B cell (primary cell): ENCODE measurements around the gene RDH11. TPM values are rescaled to one million over a fixed set of nuclear protein-coding genes. Genes with fewer than 3 reads are reported as not detected.

Source experiments
- ATAC-seq: fragments of 200-7000 bp; cut with Tn5 transposase; one replicate; pipeline ENCODE4 v1.10.0; 2021; ENCODE audit warnings: low read depth, mild to moderate bottlenecking, moderate number of reproducible peaks, moderate library complexity
- CTCF ChIA-PET: fragments of 350-600 bp; sonication (Branson Sonifier 250); formaldehyde crosslinking; loops from one replicate; lab custom pipeline; 2021; ENCODE audit warnings: antibody characterized with exemption, inconsistent platforms; lab: Charles Lee
- POLR2A ChIA-PET: fragments of 350-600 bp; sonication (Branson Sonifier 250); formaldehyde crosslinking; loops from one replicate; lab custom pipeline; 2021; ENCODE audit warnings: antibody characterized with exemption; lab: Charles Lee
- DNase-seq: peaks from one replicate; pipeline ENCODE4 v3.0.0; 2013
- H2AFZ ChIP-seq: 2 replicates; pipeline ENCODE4 v1.6.1; 2012; ENCODE audit warnings: mild to moderate bottlenecking, low read depth, low read length; ENCODE audit not compliant: insufficient read depth, poor library complexity, severe bottlenecking
- H3K27ac ChIP-seq, 2 donors: 1 replicate in 1 of 2; 2 replicates in 1 of 2; pipeline ENCODE4 v1.5.1; 2012 to 2013; ENCODE audit warnings: low read length in 2 of 2, mild to moderate bottlenecking in 2 of 2, moderate library complexity in 1 of 2
- H3K27me3 ChIP-seq, 4 experiments: fragments of 200-600 bp in 1 of 4; sonication (generic) in 1 of 4; replicated peaks in 1 of 4; 1 replicate in 2 of 4; 2 replicates in 2 of 4; pipeline versions ENCODE4 v1.6.1 to v1.7.0; 2013 to 2016; ENCODE audit warnings: low read length in 3 of 4, mild to moderate bottlenecking in 2 of 4, mixed read lengths in 1 of 4, moderate library complexity in 1 of 4; ENCODE audit not compliant: insufficient read depth in 4 of 4, control insufficient read depth in 3 of 4; ENCODE audit errors: control extremely low read depth in 1 of 4
- H3K36me3 ChIP-seq, 2 experiments: replicated peaks in 1 of 2; 1 replicate in 1 of 2; 2 replicates in 1 of 2; pipeline versions ENCODE4 v1.6.1 to v1.7.1; 2013; ENCODE audit warnings: low read length in 1 of 2; ENCODE audit not compliant: insufficient read depth in 2 of 2, control insufficient read depth in 1 of 2; ENCODE audit errors: control extremely low read depth in 1 of 2, extremely low read depth in 1 of 2
- H3K4me1 ChIP-seq, 2 donors: fragments of 200-600 bp in 1 of 2; sonication (generic) in 1 of 2; 1 replicate in 1 of 2; 2 replicates in 1 of 2; pipeline versions ENCODE4 v1.5.1 to v1.6.1; 2013 to 2017; ENCODE audit warnings: low read length in 2 of 2; ENCODE audit not compliant: control insufficient read depth in 2 of 2, insufficient read depth in 2 of 2
- H3K4me2 ChIP-seq: replicated peaks from 2 replicates; pipeline ENCODE3; 2012; ENCODE audit warnings: mild to moderate bottlenecking, low read depth, low read length; ENCODE audit not compliant: poor library complexity, severe bottlenecking
- H3K4me3 ChIP-seq, 5 experiments: fragments of 200-600 bp in 1 of 5; sonication (generic) in 1 of 5; 1 replicate in 3 of 5; 2 replicates in 2 of 5; pipeline versions ENCODE4 v1.5.1 to v1.7.0; 2011 to 2016; ENCODE audit warnings: low read length in 4 of 5, mild to moderate bottlenecking in 4 of 5, low read depth in 2 of 5, control low read depth in 1 of 5, moderate library complexity in 1 of 5; ENCODE audit not compliant: insufficient read depth in 1 of 5; ENCODE audit errors: control extremely low read depth in 1 of 5, extremely low read depth in 1 of 5
- H3K79me2 ChIP-seq: fragments of 200-600 bp; sonication (generic); one replicate; pipeline ENCODE4 v1.6.0; 2016; ENCODE audit warnings: low read length; ENCODE audit not compliant: control insufficient read depth, insufficient read depth
- H3K9ac ChIP-seq: fragments of 200-600 bp; sonication (generic); 2 replicates; pipeline ENCODE4 v1.6.1; 2017; ENCODE audit warnings: mild to moderate bottlenecking, low read length, moderate library complexity
- H3K9me3 ChIP-seq, 3 donors: one replicate each; pipeline versions ENCODE4 v1.6.1 to v1.7.1; 2013; ENCODE audit warnings: low read length in 2 of 3; ENCODE audit not compliant: control insufficient read depth in 2 of 3, insufficient read depth in 1 of 3; ENCODE audit errors: control extremely low read depth in 1 of 3
- H4K20me1 ChIP-seq: 2 replicates; pipeline ENCODE4 v1.6.0; 2012; ENCODE audit warnings: mild to moderate bottlenecking, low read length; ENCODE audit not compliant: insufficient read depth, control insufficient read depth, poor library complexity, severe bottlenecking
- H3K27ac Mint-ChIP-seq: one replicate; pipeline ENCODE4 v1.8.0; 2021; ENCODE audit warnings: mixed read lengths
- H3K27me3 Mint-ChIP-seq: one replicate; pipeline ENCODE4 v1.8.0; 2021; ENCODE audit warnings: mixed read lengths
- H3K4me1 Mint-ChIP-seq: one replicate; pipeline ENCODE4 v1.8.0; 2021; ENCODE audit warnings: mixed read lengths
- H3K4me3 Mint-ChIP-seq: one replicate; pipeline ENCODE4 v1.8.0; 2021; ENCODE audit warnings: mixed read lengths
- H3K9me3 Mint-ChIP-seq: one replicate; pipeline ENCODE4 v1.8.0; 2022; ENCODE audit warnings: mixed read lengths; ENCODE audit not compliant: insufficient read depth
- CTCF ChIP-seq: fragments of 200-600 bp; IDR thresholded peaks from one replicate; pipeline ENCODE4 v1.8.0; 2022; ENCODE audit warnings: antibody characterized with exemption, mild to moderate bottlenecking
- EZH2 ChIP-seq: IDR thresholded peaks from 2 replicates; pipeline ENCODE4 v1.6.1; 2012; ENCODE audit warnings: borderline replicate concordance, low read depth, mild to moderate bottlenecking, moderate library complexity, low read length; ENCODE audit not compliant: insufficient read depth, poor library complexity, severe bottlenecking
- WGBS: methylation state at CpG from one replicate; pipeline ENCODE4 v1.1.5; 2013; ENCODE audit warnings: missing lambda C conversion rate; ENCODE audit not compliant: insufficient coverage; 5-methylcytosine and 5-hydroxymethylcytosine counted together
- intact Hi-C: fragments of 100-400 bp; cut with micrococcal nuclease; formaldehyde crosslinking; loops from one replicate; pipeline ENCODE4 v1.10.0; 2022
- polyA plus RNA-seq: library from polyadenylated mRNA; depleted of rRNA; stranded (reverse); fragments of >200 nt; gene quantifications from 2 replicates; pipeline ENCODE4 v1.2.3, GENCODE V29; 2012
- total RNA-seq, 2 donors: library from RNA; stranded (reverse); fragments of 120-200 nt in 1 of 2; gene quantifications; 1 replicate in 1 of 2; 2 replicates in 1 of 2; pipeline versions ENCODE4 v1.2.3 to v1.2.4, GENCODE V29; 2013 to 2022

RDH11 gene
- total and polyA plus RNA-seq, 2 donors (not counting 1 experiment from before 2014, with no cell fraction given) = 32.8 to 35.2 TPM

- intact Hi-C loops = loop anchor here (5.0 kb wide), 1 partner anchor 39 kb away; no protein-coding TSS in a partner anchor
- no peaks in the 10 kb centered on the region for H3K4me1 ChIP-seq
- Mint-ChIP-seq H3K9me3 (no peaks in the 10 kb centered on the region), H3K27ac (no peak overlapping the region), H3K4me1 (no peaks in the 10 kb centered on the region), H3K4me3 (no peak overlapping the region), H3K27me3 (no peaks in the 10 kb centered on the region)
- no peaks in the 10 kb centered on the region for H4K20me1 ChIP-seq
- H3K36me3 ChIP-seq = no peaks in the 10 kb centered on the region
- ChIA-PET CTCF (no interaction called here), POLR2A (no interaction called here)
- no peak overlapping the region for H3K27ac ChIP-seq
- H3K4me2 ChIP-seq = no peak overlapping the region
- WGBS = 94% methylated on average over 3 of the region's 3 CpGs
- TF ChIP-seq CTCF = no peak
- TF ChIP-seq EZH2 = no peak
- no peak overlapping the region for H3K4me3 ChIP-seq
- H3K27me3 ChIP-seq = no peaks in the 10 kb centered on the region
- H3K9me3 ChIP-seq = no peaks in the 10 kb centered on the region
- no peak for DNase-seq
- no peak overlapping the region for H3K9ac ChIP-seq
- no peak for ATAC-seq
- H3K79me2 ChIP-seq = no peaks in the 10 kb centered on the region
- H2AFZ ChIP-seq = no peak overlapping the region
These were observed 59.1 kb downstream of the RDH11 start for GRCh38 chr14:67636361-67636919.

- DNase-seq (no peak), ATAC-seq (no peak)
- 80% methylated on average over 3 of the region's 5 CpGs for WGBS
- Histone ChIP-seq H4K20me1 (no peaks in the 10 kb centered on the region), H3K4me2 (no peak overlapping the region), H3K36me3 (no peaks in the 10 kb centered on the region), H3K4me3 (no peak overlapping the region), H2AFZ (no peak overlapping the region), H3K4me1 (no peaks in the 10 kb centered on the region), H3K79me2 (no peaks in the 10 kb centered on the region), H3K27me3 (no peaks in the 10 kb centered on the region), H3K9me3 (no peaks in the 10 kb centered on the region), H3K9ac (no peak overlapping the region), H3K27ac (no peak overlapping the region)
- no peak overlapping the region for H3K27ac Mint-ChIP-seq
- no peak overlapping the region for H3K4me3 Mint-ChIP-seq
- CTCF ChIA-PET = interaction anchor here (0.7 to 1.1 kb wide), 2 partner anchors 21 to 62 kb away, joined by 3 to 6 read pairs; no protein-coding TSS in a partner anchor
- no peaks in the 10 kb centered on the region for H3K9me3 Mint-ChIP-seq
- no peaks in the 10 kb centered on the region for H3K27me3 Mint-ChIP-seq
- POLR2A ChIA-PET = no interaction called here
- TF ChIP-seq EZH2 = no peak
- no peak for TF ChIP-seq CTCF
- intact Hi-C loops = no loop called here
- no peaks in the 10 kb centered on the region for H3K4me1 Mint-ChIP-seq
These were observed 62.0 kb downstream of the RDH11 start for GRCh38 chr14:67633451-67634147.
